Endothelial cell of umbilical vein (primary cell): ENCODE results near the gene PRPF8. TPM values are rescaled to one million over a fixed set of nuclear protein-coding genes. Genes with fewer than 3 reads are reported as not detected.

Source experiments
- BruUV-seq: library from RNA; stranded (reverse); fragments of 400-500 nt; replicated peaks from 2 replicates; lab custom pipeline; 2021; lab: Mats Ljungman, UMichigan
- CTCF ChIA-PET: fragments of 300-600, 350-600 bp; sonication (Branson Sonifier 250); formaldehyde crosslinking; loops from one replicate; lab custom pipeline; 2021; ENCODE audit warnings: antibody characterized with exemption, inconsistent platforms; lab: Charles Lee
- POLR2A ChIA-PET: fragments of 300-600, 350-600 bp; sonication (Branson Sonifier 250); formaldehyde crosslinking; loops from one replicate; lab custom pipeline; 2021; ENCODE audit warnings: antibody characterized with exemption, inconsistent platforms; lab: Charles Lee
- DNase-seq: peaks from one replicate; pipeline ENCODE4 v3.0.0-alpha.2; 2011; ENCODE audit warnings: low read depth, low spot score
- FAIRE-seq: peaks from 2 replicates; lab custom pipeline; 2011; peaks lifted over from hg19 to GRCh38; lab: Jason Lieb, UNC
- H2AFZ ChIP-seq: 2 replicates; pipeline ENCODE4 v1.6.0; 2012; ENCODE audit warnings: low read depth, low read length, control low read depth, inconsistent platforms
- H3K27ac ChIP-seq: 2 replicates; pipeline ENCODE4 v1.5.1; 2011; ENCODE audit warnings: low read depth, mild to moderate bottlenecking, control low read depth, low read length, moderate library complexity; ENCODE audit not compliant: insufficient read depth
- H3K27me3 ChIP-seq, 2 experiments: 2 replicates each; pipeline versions ENCODE4 v1.6.0 to v1.6.1; 2011; ENCODE audit warnings: low read length in 2 of 2, mixed read lengths in 1 of 2; ENCODE audit not compliant: control insufficient read depth in 2 of 2, insufficient read depth in 2 of 2
- H3K36me3 ChIP-seq, 2 experiments: 2 replicates in 1 of 2; 3 replicates in 1 of 2; pipeline ENCODE4 v1.5.1; 2011; ENCODE audit warnings: low read length in 2 of 2, mild to moderate bottlenecking in 1 of 2, moderate library complexity in 1 of 2; ENCODE audit not compliant: control insufficient read depth in 2 of 2, insufficient read depth in 2 of 2; ENCODE audit errors: extremely low read depth in 1 of 2
- H3K4me1 ChIP-seq: 3 replicates; pipeline ENCODE4 v1.5.1; 2011; ENCODE audit warnings: mild to moderate bottlenecking, low read length; ENCODE audit not compliant: control insufficient read depth, insufficient read depth; ENCODE audit errors: extremely low read depth
- H3K4me2 ChIP-seq: 2 replicates; pipeline ENCODE4 v1.6.1; 2011; ENCODE audit warnings: low read length, control low read depth, mixed read lengths; ENCODE audit not compliant: insufficient read depth
- H3K4me3 ChIP-seq, 3 experiments: fragments of 200-600 bp in 1 of 3; sonication (generic), shearing (Covaris generic) in 1 of 3; replicated peaks in 1 of 3; 2 replicates each; pipeline ENCODE4 v1.5.1; 2011 to 2016; ENCODE audit warnings: control low read depth in 3 of 3, low read length in 3 of 3, mild to moderate bottlenecking in 2 of 3, inconsistent platforms in 1 of 3, low read depth in 1 of 3, moderate library complexity in 1 of 3; ENCODE audit not compliant: insufficient read depth in 1 of 3
- H3K79me2 ChIP-seq: 2 replicates; pipeline ENCODE4 v1.6.0; 2012; ENCODE audit warnings: low read length, inconsistent platforms; ENCODE audit not compliant: control insufficient read depth, insufficient read depth
- H3K9ac ChIP-seq: replicated peaks from 2 replicates; pipeline ENCODE3; 2011; ENCODE audit warnings: low read length, control low read depth; ENCODE audit not compliant: insufficient read depth; ENCODE audit errors: extremely low read depth
- H3K9me1 ChIP-seq: replicated peaks from 3 replicates; pipeline ENCODE4 v1.6.0; 2011; ENCODE audit warnings: mild to moderate bottlenecking, low read length; ENCODE audit not compliant: control insufficient read depth, insufficient read depth; ENCODE audit errors: extremely low read depth
- H3K9me3 ChIP-seq: replicated peaks from 2 replicates; pipeline ENCODE4 v1.5.1; 2012; ENCODE audit warnings: low read length, inconsistent platforms; ENCODE audit not compliant: control insufficient read depth, insufficient read depth
- H4K20me1 ChIP-seq: replicated peaks from 2 replicates; pipeline ENCODE3; 2011; ENCODE audit warnings: mild to moderate bottlenecking, low read length; ENCODE audit not compliant: control insufficient read depth, insufficient read depth; ENCODE audit errors: extremely low read depth
- CTCF ChIP-seq, 2 donors: IDR thresholded peaks; 1 replicate in 1 of 2; 2 replicates in 1 of 2; pipeline ENCODE4 v1.5.1; 2011; ENCODE audit warnings: low read length in 2 of 2, mild to moderate bottlenecking in 2 of 2, moderate library complexity in 2 of 2, control low read depth in 1 of 2, inconsistent platforms in 1 of 2, low read depth in 1 of 2; ENCODE audit not compliant: insufficient read depth in 1 of 2; ENCODE audit errors: extremely low read depth in 1 of 2
- EZH2 ChIP-seq: IDR thresholded peaks from 2 replicates; pipeline ENCODE4 v1.6.1; 2012; ENCODE audit warnings: borderline replicate concordance, low read depth, mild to moderate bottlenecking, moderate library complexity, low read length, inconsistent platforms; ENCODE audit not compliant: severe bottlenecking
- FOS ChIP-seq: IDR thresholded peaks from 2 replicates; pipeline ENCODE4 v1.6.1; 2011; ENCODE audit warnings: mild to moderate bottlenecking, low read length, moderate library complexity, borderline replicate concordance; ENCODE audit not compliant: insufficient read depth
- GATA2 ChIP-seq: IDR thresholded peaks from 2 replicates; pipeline ENCODE4 v1.7.0; 2011; ENCODE audit warnings: low read depth, mild to moderate bottlenecking, moderate library complexity, mixed read lengths, low read length; ENCODE audit not compliant: insufficient read length, insufficient read depth
- JUN ChIP-seq: IDR thresholded peaks from 2 replicates; pipeline ENCODE4 v1.6.1; 2011; ENCODE audit warnings: borderline replicate concordance, low read depth; ENCODE audit not compliant: insufficient read length, insufficient read depth
- MAX ChIP-seq: IDR thresholded peaks from 2 replicates; pipeline ENCODE4 v1.6.1; 2011; ENCODE audit not compliant: insufficient read depth, insufficient read length
- MYC ChIP-seq: IDR thresholded peaks from one replicate; pipeline ENCODE4 v1.6.1; 2011; ENCODE audit warnings: mild to moderate bottlenecking, low read depth, low read length
- POLR2A ChIP-seq: IDR thresholded peaks from 2 replicates; pipeline ENCODE4 v1.6.1; 2012; ENCODE audit warnings: low read depth, mild to moderate bottlenecking, control low read depth, low read length
- POLR2AphosphoS5 ChIP-seq: IDR thresholded peaks from 2 replicates; pipeline ENCODE4 v1.6.1; 2012; ENCODE audit warnings: low read depth, mild to moderate bottlenecking, control low read depth, low read length, moderate library complexity; ENCODE audit not compliant: insufficient read depth
- dilution Hi-C: fragments of 300-500 bp; cut with MboI; formaldehyde crosslinking; loops from one replicate; pipeline ENCODE4 v1.15.0; 2019; ENCODE audit warnings: low sequenced_read_pairs; ENCODE audit not compliant: extremely low pct_ligation_motif_present
- intact Hi-C: fragments of 100-400 bp; cut with micrococcal nuclease; formaldehyde crosslinking; loops from one replicate; pipeline ENCODE4 v1.10.0; 2022
- polyA plus RNA-seq, 4 experiments: library from polyadenylated mRNA; depleted of rRNA in 3 of 4; stranded (reverse) in 3 of 4; unstranded in 1 of 4; fragments of >200 nt; gene quantifications; 2 replicates each; pipeline versions ENCODE4 v1.2.1 to v1.2.3, GENCODE V29; 2011 to 2012; ENCODE audit warnings: missing spikeins in 1 of 4
- total RNA-seq: library from RNA; stranded (reverse); gene quantifications from 2 replicates; pipeline ENCODE4 v1.2.3, GENCODE V29; 2021

Gene PRPF8
- total and polyA plus RNA-seq, 2 donors (not counting 3 experiments of a cell fraction or from before 2014, with no cell fraction given) = 215 to 301 TPM

GRCh38 chr17:1732241-1732832 lies 47.7 kb upstream of the PRPF8 start:
- POLR2A ChIA-PET = no interaction called here
- H4K20me1 ChIP-seq = no peaks in the 10 kb centered on the region
- no peak overlapping the region for H3K4me2 ChIP-seq
- no peaks in the 10 kb centered on the region for H3K9me1 ChIP-seq
- TF ChIP-seq JUN (no peak), POLR2AphosphoS5 (no peak), MAX (no peak), EZH2 (no peak), FOS (no peak), CTCF (IDR thresholded peaks at IDR 0.05; ENCODE audit: extremely low read depth in 1 of 2, insufficient read depth in 1 of 2, low read depth in 1 of 2, low read length in 2 of 2) (no peak), GATA2 (no peak), POLR2A (no peak), MYC (no peak)
- H3K9ac ChIP-seq = no peak overlapping the region
- CTCF ChIA-PET = interaction anchor here (0.7 to 2.6 kb wide), 2 partner anchors 11 to 52 kb away, joined by 5 to 9 read pairs; no protein-coding TSS in a partner anchor
- no peak overlapping the region for H3K4me3 ChIP-seq
- no peaks in the 10 kb centered on the region for H3K9me3 ChIP-seq
- H3K27ac ChIP-seq = no peak overlapping the region
- H3K4me1 ChIP-seq = no peaks in the 10 kb centered on the region
- no peaks in the 10 kb centered on the region for H3K79me2 ChIP-seq
- intact Hi-C loops (no loop called here), dilution Hi-C loops (no loop called here)
- peaks cover 0 to 5% of the 10 kb centered on the region in 2 experiments for H3K36me3 ChIP-seq
- no peaks in the 10 kb centered on the region for H3K27me3 ChIP-seq
- no peak for DNase-seq
- no peak for FAIRE-seq
- no peak overlapping the region for H2AFZ ChIP-seq
- BruUV-seq = no TSS peak
